ENCODE results near the gene IRF2BPL. TPM values are rescaled to one million over a fixed set of nuclear protein-coding genes. Genes with fewer than 3 reads are reported as not detected.

IRF2BPL gene
- total RNA-seq, 2 donors from 2014 or later, result 26.7 to 52.1 TPM

GRCh38 chr14:77055981-77056380, 27.5 kb upstream of the IRF2BPL start:
- Histone ChIP-seq H3K27ac (no peak overlapping the region), H3K36me3 (replicated peaks in 1 of 2; ENCODE audit: insufficient read depth in 1 of 2, low read depth in 2 of 2) (no peaks in the 10 kb centered on the region), H3K9me3 (no peaks in the 10 kb centered on the region), H3K27me3 (no peaks in the 10 kb centered on the region), H3K4me3 (no peak overlapping the region), H3K4me1 (peaks cover 21% of the 10 kb centered on the region)
- TF ChIP-seq CTCF (IDR thresholded peaks at IDR 0.05), result no peak
- no peak for TF ChIP-seq POLR2A (IDR thresholded peaks at IDR 0.05)
- WGBS, 2 donors, result 90 to 93% methylated on average over 2 to 3 of the region's 3 CpGs
- DNase-seq (no peak), ATAC-seq (no peak)
- intact Hi-C loops (cut with DNase I), result no loop called here

GRCh38 chr14:77055306-77055705, 26.8 kb upstream of the IRF2BPL start:
- no peak for TF ChIP-seq POLR2A (IDR thresholded peaks at IDR 0.05)
- TF ChIP-seq CTCF (IDR thresholded peaks at IDR 0.05), result no peak
- Histone ChIP-seq H3K27ac (peak overlapping the region in 1 of 4 donors; percentile 3), H3K9me3 (no peaks in the 10 kb centered on the region), H3K4me1 (peaks cover 23% of the 10 kb centered on the region), H3K36me3 (replicated peaks in 1 of 2; ENCODE audit: insufficient read depth in 1 of 2, low read depth in 2 of 2) (no peaks in the 10 kb centered on the region), H3K27me3 (no peaks in the 10 kb centered on the region), H3K4me3 (no peak overlapping the region)
- intact Hi-C loops (cut with DNase I), result no loop called here
- DNase-seq, result no peak
- 68 to 69% methylated on average over 3 to 5 of the region's 5 CpGs for WGBS, 2 donors
- no peak for ATAC-seq

GRCh38 chr14:77053046-77053841, 24.7 kb upstream of the IRF2BPL start:
- TF ChIP-seq POLR2A (IDR thresholded peaks at IDR 0.05) (no peak), CTCF (IDR thresholded peaks at IDR 0.05) (peak; percentile 70 to 96 (median 89))
- no peaks in the 10 kb centered on the region for H3K36me3 ChIP-seq (replicated peaks in 1 of 2; ENCODE audit: insufficient read depth in 1 of 2, low read depth in 2 of 2)
- ATAC-seq (peak; percentile 76), DNase-seq (peak; percentile 64 to 82 (median 76))
- H3K4me3 ChIP-seq, result no peak overlapping the region
- 30 to 31% methylated on average over 20 to 21 of the region's 21 CpGs for WGBS, 2 donors
- H3K27ac ChIP-seq, result peak overlapping the region in 3 of 4 donors; percentile 43 to 54 (median 45)
- intact Hi-C loops (cut with DNase I), result no loop called here
- H3K9me3 ChIP-seq, result no peaks in the 10 kb centered on the region
- H3K4me1 ChIP-seq, result peaks cover 23% of the 10 kb centered on the region
- no peaks in the 10 kb centered on the region for H3K27me3 ChIP-seq

- H3K4me1 ChIP-seq, result peaks cover 23% of the 10 kb centered on the region
- peak overlapping the region in 3 of 4 donors; percentile 43 to 54 (median 45) for H3K27ac ChIP-seq
- no peaks in the 10 kb centered on the region for H3K27me3 ChIP-seq
- H3K9me3 ChIP-seq, result no peaks in the 10 kb centered on the region
- TF ChIP-seq CTCF (IDR thresholded peaks at IDR 0.05), result no peak
- 73 to 79% methylated on average over 7 to 8 of the region's 8 CpGs for WGBS, 2 donors
- peak in 3 of 4 donors; percentile 40 to 66 (median 55) for DNase-seq
- intact Hi-C loops (cut with DNase I), result no loop called here
- H3K4me3 ChIP-seq, result no peak overlapping the region
- H3K36me3 ChIP-seq (replicated peaks in 1 of 2; ENCODE audit: insufficient read depth in 1 of 2, low read depth in 2 of 2), result no peaks in the 10 kb centered on the region
- ATAC-seq, result peak; percentile 62
These were observed 24.0 kb upstream of the IRF2BPL start for GRCh38 chr14:77052281-77053044.

Measured in body of pancreas (tissue), 4 donors.